ENCODE results near the gene SEPTIN14.
"Not testable (repeated sequence)": the region's sequence is repeated elsewhere in the genome, so short reads cannot be mapped to it uniquely, and the experiment has no call there.

DNA sequence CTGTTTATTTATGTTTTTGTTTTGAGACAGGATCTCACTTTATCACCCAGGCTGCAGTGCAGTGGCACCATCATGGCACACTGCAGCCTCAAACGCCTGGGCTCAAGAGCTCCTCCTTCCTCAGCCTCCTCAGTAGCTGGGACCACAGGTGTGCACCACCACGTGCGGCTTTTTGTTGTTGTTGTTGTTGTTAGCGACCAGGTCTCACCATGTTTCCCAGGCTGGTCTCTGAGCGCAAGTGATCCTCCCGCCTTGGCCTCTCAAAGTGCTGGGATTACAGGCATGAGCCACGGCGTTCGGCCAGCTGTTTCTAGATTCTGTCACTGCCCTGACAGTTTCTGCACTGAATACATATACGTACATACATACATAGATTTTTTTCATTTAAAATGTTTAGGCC lies 25.8 kb upstream of the SEPTIN14 start:
- not testable (repeated sequence) for TF ChIP-seq CTCF (IDR thresholded peaks at IDR 0.05; ENCODE audit: borderline replicate concordance, extremely low read depth, low read length, poor library complexity, severe bottlenecking); EZH2 (IDR thresholded peaks at IDR 0.05; ENCODE audit: borderline replicate concordance, low read depth, low read length, severe bottlenecking)
